Esophagus muscularis mucosa (tissue), 3 donors: ENCODE results near the gene IGF1R.

Source experiments
- CTCF ChIP-seq, 3 experiments: fragments of 200-600 bp in 2 of 3; fragments of 450-650 bp in 1 of 3; sonication (generic) in 2 of 3; IDR thresholded peaks; one replicate each; pipeline ENCODE4 v1.5.1; 2017 to 2019; ENCODE audit warnings: antibody characterized with exemption in 3 of 3, mild to moderate bottlenecking in 2 of 3, moderate library complexity in 1 of 3
- POLR2A ChIP-seq: fragments of 450-650 bp; IDR thresholded peaks from one replicate; pipeline ENCODE4 v1.6.1; 2017; ENCODE audit warnings: antibody characterized with exemption, moderate library complexity, mild to moderate bottlenecking, low read depth

DNA sequence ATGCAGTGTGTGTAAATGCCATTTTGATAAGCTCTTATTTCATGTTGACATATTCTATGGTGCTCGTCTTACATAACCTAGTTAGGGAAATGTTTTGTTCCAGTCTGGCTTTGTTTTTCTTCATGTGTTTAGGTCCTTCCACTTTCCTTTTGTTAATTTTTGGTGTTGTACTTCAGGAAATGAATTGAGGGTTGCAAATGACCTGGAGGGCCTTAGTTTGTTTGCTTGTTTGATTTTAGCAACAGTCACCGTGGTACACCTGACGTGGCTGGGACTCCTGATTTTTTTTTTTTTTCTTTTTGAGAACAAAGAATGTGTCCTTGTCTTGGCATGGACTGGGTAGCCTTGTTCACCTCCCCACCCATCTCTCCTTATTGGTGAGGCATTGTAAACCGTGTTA is 114.8 kb downstream of the IGF1R start:
- TF ChIP-seq CTCF (IDR thresholded peaks at IDR 0.05) (no peak), POLR2A (no peak)
